Muscle layer of duodenum (tissue), 2 donors: ENCODE measurements around the gene CPED1.
"Not testable (repeated sequence)": the region's sequence is repeated elsewhere in the genome, so short reads cannot be mapped to it uniquely, and the experiment has no call there.

Experiments used
- H3K27ac ChIP-seq: one replicate; pipeline ENCODE4 v1.7.0; 2013; ENCODE audit warnings: mild to moderate bottlenecking, low read length
- H3K27me3 ChIP-seq: one replicate; pipeline ENCODE4 v1.7.0; 2013; ENCODE audit warnings: low read depth, mild to moderate bottlenecking, control low read depth, low read length
- H3K36me3 ChIP-seq, 2 donors: one replicate each; pipeline ENCODE4 v1.7.0; 2013; ENCODE audit warnings: low read length in 2 of 2, control low read depth in 1 of 2, mild to moderate bottlenecking in 1 of 2; ENCODE audit not compliant: insufficient read depth in 2 of 2, control insufficient read depth in 1 of 2
- H3K4me1 ChIP-seq, 2 donors: one replicate each; pipeline ENCODE4 v1.7.0; 2013; ENCODE audit warnings: low read length in 2 of 2, mild to moderate bottlenecking in 2 of 2, control low read depth in 1 of 2, moderate library complexity in 1 of 2; ENCODE audit not compliant: insufficient read depth in 2 of 2, control insufficient read depth in 1 of 2
- H3K4me3 ChIP-seq, 2 donors: one replicate each; pipeline ENCODE4 v1.7.0; 2013; ENCODE audit warnings: low read length in 2 of 2, low read depth in 1 of 2, mild to moderate bottlenecking in 1 of 2
- H3K9me3 ChIP-seq, 2 donors: one replicate each; pipeline ENCODE4 v1.7.0; 2013; ENCODE audit warnings: low read length in 2 of 2, control low read depth in 1 of 2, mild to moderate bottlenecking in 1 of 2; ENCODE audit not compliant: control insufficient read depth in 1 of 2
- donor health status: healthy.

The CPED1 gene

DNA sequence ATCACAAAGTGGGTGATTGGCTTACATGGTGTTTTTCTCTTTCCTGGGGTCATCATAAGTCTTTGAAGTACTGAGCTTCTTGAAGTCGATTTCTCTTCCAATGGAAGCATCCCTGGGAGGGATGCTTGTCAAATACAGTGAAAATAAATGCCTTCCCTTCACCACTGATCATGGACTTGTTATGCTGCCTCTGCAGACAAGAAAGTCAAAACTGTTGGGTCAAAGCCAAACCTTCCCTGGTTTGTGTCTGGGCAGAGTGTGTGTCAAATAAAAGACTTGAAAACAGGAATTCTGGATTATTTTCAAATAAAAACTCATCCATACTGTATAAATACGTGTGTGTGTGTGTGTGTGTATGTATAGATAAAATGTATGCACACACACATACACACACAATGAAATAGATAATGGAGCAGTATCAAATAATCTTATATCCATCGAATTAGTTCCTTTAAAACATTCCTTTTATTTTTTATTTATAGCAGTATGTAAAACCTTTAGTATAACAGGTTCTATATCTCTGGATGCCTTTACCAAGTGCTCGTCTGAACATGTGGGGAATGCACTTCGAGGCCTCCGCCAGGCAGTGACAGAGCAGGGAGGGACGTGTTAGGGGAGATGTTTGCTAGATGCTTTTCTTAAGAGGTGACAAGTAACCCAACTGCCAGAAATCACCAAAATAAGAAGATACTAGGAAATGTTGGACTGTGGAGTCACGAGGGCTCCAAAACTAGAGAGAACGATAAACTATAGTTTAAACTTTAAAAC is 313.1 kb downstream of the CPED1 start:
- no peaks in the 10 kb centered on the region for H3K4me1 ChIP-seq
- H3K27me3 ChIP-seq = no peaks in the 10 kb centered on the region
- H3K9me3 ChIP-seq = no peaks in the 10 kb centered on the region
- no peak overlapping the region for H3K27ac ChIP-seq
- no peak overlapping the region for H3K4me3 ChIP-seq
- H3K36me3 ChIP-seq = no peaks in the 10 kb centered on the region

DNA sequence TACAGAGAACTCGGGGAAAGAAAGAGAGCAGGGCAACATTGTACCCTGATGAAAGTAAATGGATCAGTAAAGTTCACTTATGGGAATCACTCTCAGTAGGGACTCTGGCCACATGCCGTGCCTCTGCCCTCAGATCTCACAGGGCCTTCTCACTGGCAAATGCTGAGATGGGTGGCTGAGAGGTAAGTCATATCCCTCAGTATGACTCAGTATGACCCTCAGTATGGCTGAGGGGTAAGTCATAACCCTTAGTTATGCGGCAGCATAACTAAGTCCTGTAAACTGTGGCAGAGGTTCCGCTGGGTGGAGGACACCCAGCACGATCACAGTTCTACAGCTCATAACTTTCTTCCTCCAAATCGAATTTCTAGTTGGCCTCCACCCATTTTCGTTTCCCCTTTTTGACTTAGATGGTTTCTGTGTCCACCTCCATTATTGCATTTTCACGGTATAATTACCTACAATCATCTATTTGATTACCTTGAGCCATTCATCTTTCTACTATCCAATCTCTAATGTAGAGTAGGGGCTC is 313.8 kb downstream of the CPED1 start:
- Histone ChIP-seq H3K36me3 (no peaks in the 10 kb centered on the region), H3K27me3 (no peaks in the 10 kb centered on the region), H3K4me1 (no peaks in the 10 kb centered on the region), H3K27ac (no peak overlapping the region), H3K9me3 (no peaks in the 10 kb centered on the region), H3K4me3 (no peak overlapping the region)

- no peaks in the 10 kb centered on the region for H3K36me3 ChIP-seq
- H3K27ac ChIP-seq = no peak overlapping the region
- H3K4me1 ChIP-seq = no peaks in the 10 kb centered on the region
- H3K27me3 ChIP-seq = no peaks in the 10 kb centered on the region
- H3K9me3 ChIP-seq = no peaks in the 10 kb centered on the region
- no peak overlapping the region for H3K4me3 ChIP-seq
Measured at GRCh38 chr7:121303422-121304101, 315.1 kb downstream of the CPED1 start.

DNA sequence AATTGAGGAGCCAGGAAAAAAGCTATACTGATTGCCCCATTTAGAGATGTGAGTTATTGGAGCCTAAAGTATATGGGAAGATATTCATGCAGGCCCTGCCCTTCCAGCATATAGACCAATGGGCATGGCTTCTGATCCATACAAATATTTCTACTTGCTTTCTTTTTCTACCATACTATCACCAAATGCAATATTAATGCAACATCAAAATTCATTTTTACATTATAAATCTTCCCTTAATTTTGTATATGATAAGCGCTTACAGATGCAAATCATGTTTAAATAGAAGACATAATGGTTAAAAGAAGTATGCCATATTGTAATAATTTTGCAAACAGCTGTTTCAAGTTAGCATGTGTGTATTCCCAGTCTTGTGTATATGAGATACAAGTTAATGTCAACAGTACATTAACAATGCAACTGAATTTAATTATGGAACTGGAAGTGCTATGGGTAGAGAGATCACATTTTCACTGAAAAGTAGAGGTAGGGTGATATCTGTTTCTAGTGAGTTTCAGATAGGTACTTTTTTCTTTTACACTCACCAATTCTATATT is 315.7 kb downstream of the CPED1 start:
- no peaks in the 10 kb centered on the region for H3K36me3 ChIP-seq
- H3K27me3 ChIP-seq = no peaks in the 10 kb centered on the region
- no peaks in the 10 kb centered on the region for H3K9me3 ChIP-seq
- H3K27ac ChIP-seq = no peak overlapping the region
- H3K4me1 ChIP-seq = no peaks in the 10 kb centered on the region
- no peak overlapping the region for H3K4me3 ChIP-seq

GRCh38 chr7:121305109-121305508 is 316.6 kb downstream of the CPED1 start:
- no peaks in the 10 kb centered on the region for H3K4me1 ChIP-seq

GRCh38 chr7:121306565-121306964 is 318.1 kb downstream of the CPED1 start:
- Histone ChIP-seq H3K27ac (no peak overlapping the region), H3K4me1 (no peaks in the 10 kb centered on the region), H3K4me3 (no peak overlapping the region), H3K9me3 (no peaks in the 10 kb centered on the region), H3K27me3 (no peaks in the 10 kb centered on the region), H3K36me3 (no peaks in the 10 kb centered on the region)

More at GRCh38 chr7:121305109-121305508, 316.6 kb downstream of the CPED1 start:
- H3K36me3 ChIP-seq = no peaks in the 10 kb centered on the region
- H3K27ac ChIP-seq = no peak overlapping the region
- no peaks in the 10 kb centered on the region for H3K27me3 ChIP-seq
- no peaks in the 10 kb centered on the region for H3K9me3 ChIP-seq
- H3K4me3 ChIP-seq = no peak overlapping the region

DNA sequence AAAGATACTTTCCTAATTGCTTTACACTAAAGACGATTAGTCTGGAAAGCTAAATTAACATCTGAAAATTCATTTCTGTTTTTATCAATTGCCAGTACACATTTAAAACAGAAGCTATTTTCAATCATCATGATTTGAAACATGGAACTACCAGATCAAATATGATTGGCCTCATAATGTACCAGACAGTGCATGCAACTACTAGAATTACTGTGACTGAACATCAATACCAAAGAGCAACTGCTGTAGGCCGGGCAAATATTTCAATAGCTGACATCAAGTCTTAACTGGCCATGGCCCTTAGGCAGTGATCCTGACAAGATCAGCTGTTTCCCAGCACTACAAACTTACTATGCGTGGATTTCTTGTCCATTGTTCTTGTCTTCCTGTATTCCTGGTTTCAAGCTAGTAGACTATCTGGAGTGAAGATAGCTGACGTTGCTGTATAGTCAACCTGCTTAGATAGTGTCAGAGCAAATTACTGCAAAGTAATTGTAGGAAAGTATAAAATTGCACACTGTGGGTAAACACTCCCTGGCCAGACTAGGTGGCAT is 318.6 kb downstream of the CPED1 start:
- Histone ChIP-seq H3K27me3 (no peaks in the 10 kb centered on the region), H3K4me1 (no peaks in the 10 kb centered on the region), H3K36me3 (no peaks in the 10 kb centered on the region), H3K27ac (no peak overlapping the region), H3K9me3 (no peaks in the 10 kb centered on the region), H3K4me3 (no peak overlapping the region)

DNA sequence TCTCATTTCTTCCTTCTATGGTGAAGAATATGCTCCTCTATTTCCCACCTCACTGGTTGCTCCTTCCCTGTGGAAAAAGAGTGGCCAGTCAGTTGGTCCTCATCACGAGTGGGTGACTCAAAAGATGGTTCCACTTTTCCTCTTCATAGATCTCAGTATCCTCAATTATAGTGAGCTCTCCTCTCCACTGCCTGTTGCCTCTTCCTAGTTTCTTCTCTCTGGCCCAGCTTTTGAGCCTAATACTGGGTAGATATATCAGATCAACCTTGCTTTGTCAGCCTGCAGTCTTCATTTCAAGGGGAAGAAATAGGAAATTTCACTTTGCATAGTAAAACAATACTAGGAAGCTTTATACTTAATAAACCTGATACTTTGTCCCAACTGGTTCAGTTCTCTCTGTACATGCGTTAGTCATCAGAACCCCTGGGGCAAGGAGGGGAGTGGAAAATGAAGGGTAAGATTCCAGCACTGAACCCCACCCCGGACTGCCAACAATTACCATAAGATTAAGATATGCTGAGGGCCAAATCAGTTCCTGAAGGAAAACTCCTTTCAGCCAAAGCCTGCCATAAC is 324.8 kb downstream of the CPED1 start:
- H3K27me3 ChIP-seq = no peaks in the 10 kb centered on the region
- no peak overlapping the region for H3K4me3 ChIP-seq
- no peak overlapping the region for H3K27ac ChIP-seq
- H3K9me3 ChIP-seq = no peaks in the 10 kb centered on the region
- H3K36me3 ChIP-seq = no peaks in the 10 kb centered on the region
- H3K4me1 ChIP-seq = no peaks in the 10 kb centered on the region

GRCh38 chr7:121313793-121314676 is 325.5 kb downstream of the CPED1 start:
- H3K27me3 ChIP-seq = no peaks in the 10 kb centered on the region
- H3K4me1 ChIP-seq = no peaks in the 10 kb centered on the region
- no peaks in the 10 kb centered on the region for H3K9me3 ChIP-seq
- no peak overlapping the region for H3K27ac ChIP-seq
- no peaks in the 10 kb centered on the region for H3K36me3 ChIP-seq
- no peak overlapping the region for H3K4me3 ChIP-seq

- not testable (repeated sequence) for H3K4me3 ChIP-seq, H3K4me1 ChIP-seq, H3K27ac ChIP-seq, H3K27me3 ChIP-seq, H3K36me3 ChIP-seq, H3K9me3 ChIP-seq
Measured at GRCh38 chr7:121315170-121315569, 326.7 kb downstream of the CPED1 start.
